GM23338 (cell line): ENCODE measurements around the gene SLC41A3.

Source experiments
- CREB1 ChIP-seq: fragments of 250-450 bp; sonication (Bioruptor Pico); IDR thresholded peaks from 2 replicates; pipeline ENCODE4 v1.5.0; 2020; ENCODE audit warnings: low read depth, mild to moderate bottlenecking, moderate library complexity
- EZH2 ChIP-seq: fragments of 200-600 bp; sonication (generic); IDR thresholded peaks from one replicate; pipeline ENCODE4 v1.8.0; 2017; ENCODE audit warnings: antibody characterized with exemption, mild to moderate bottlenecking, low read depth; ENCODE audit not compliant: unreplicated experiment
- EZH2phosphoT487 ChIP-seq: fragments of 200-600 bp; sonication (generic); IDR thresholded peaks from one replicate; pipeline ENCODE4 v1.8.1; 2018; ENCODE audit warnings: antibody characterized with exemption; ENCODE audit not compliant: unreplicated experiment
- JUNB ChIP-seq: IDR thresholded peaks from one replicate; pipeline ENCODE4 v1.6.1; 2016; ENCODE audit warnings: antibody characterized with exemption; ENCODE audit not compliant: unreplicated experiment
- POLR2AphosphoS5 ChIP-seq: IDR thresholded peaks from 2 replicates; pipeline ENCODE4 v1.6.1; 2016; ENCODE audit warnings: antibody characterized with exemption, low read depth
- REST ChIP-seq: IDR thresholded peaks from one replicate; pipeline ENCODE4 v1.6.1; 2018; ENCODE audit warnings: antibody characterized with exemption; ENCODE audit not compliant: unreplicated experiment
- STAT1 ChIP-seq: IDR thresholded peaks from one replicate; pipeline ENCODE4 v1.6.1; 2016; ENCODE audit warnings: antibody characterized with exemption; ENCODE audit not compliant: unreplicated experiment
- ZNF114 ChIP-seq: fragments of 250-450 bp; sonication (Bioruptor Pico); IDR thresholded peaks from 2 replicates; pipeline ENCODE4 v1.5.0; 2020; ENCODE audit warnings: mild to moderate bottlenecking, moderate library complexity
- TF ChIP-seq, protein P1 (sequence below), 2 experiments: fragments of 200-600 bp in 1 of 2; sonication (generic) in 1 of 2; conservative IDR thresholded peaks; 2 replicates each; pipeline versions ENCODE4 v1.5.1 to v1.6.1; 2016 to 2017; ENCODE audit warnings: antibody characterized with exemption in 2 of 2, low read depth in 2 of 2, mild to moderate bottlenecking in 2 of 2, moderate library complexity in 1 of 2
- TF ChIP-seq, protein P2 (sequence below): IDR thresholded peaks from 2 replicates; pipeline ENCODE4 v1.6.1; 2016; ENCODE audit warnings: antibody characterized with exemption

- TF ChIP-seq, protein P1, sequence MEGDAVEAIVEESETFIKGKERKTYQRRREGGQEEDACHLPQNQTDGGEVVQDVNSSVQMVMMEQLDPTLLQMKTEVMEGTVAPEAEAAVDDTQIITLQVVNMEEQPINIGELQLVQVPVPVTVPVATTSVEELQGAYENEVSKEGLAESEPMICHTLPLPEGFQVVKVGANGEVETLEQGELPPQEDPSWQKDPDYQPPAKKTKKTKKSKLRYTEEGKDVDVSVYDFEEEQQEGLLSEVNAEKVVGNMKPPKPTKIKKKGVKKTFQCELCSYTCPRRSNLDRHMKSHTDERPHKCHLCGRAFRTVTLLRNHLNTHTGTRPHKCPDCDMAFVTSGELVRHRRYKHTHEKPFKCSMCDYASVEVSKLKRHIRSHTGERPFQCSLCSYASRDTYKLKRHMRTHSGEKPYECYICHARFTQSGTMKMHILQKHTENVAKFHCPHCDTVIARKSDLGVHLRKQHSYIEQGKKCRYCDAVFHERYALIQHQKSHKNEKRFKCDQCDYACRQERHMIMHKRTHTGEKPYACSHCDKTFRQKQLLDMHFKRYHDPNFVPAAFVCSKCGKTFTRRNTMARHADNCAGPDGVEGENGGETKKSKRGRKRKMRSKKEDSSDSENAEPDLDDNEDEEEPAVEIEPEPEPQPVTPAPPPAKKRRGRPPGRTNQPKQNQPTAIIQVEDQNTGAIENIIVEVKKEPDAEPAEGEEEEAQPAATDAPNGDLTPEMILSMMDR (conservative IDR thresholded peaks at IDR 0.05; ENCODE audit: low read depth in 2 of 2): no peak
- TF ChIP-seq REST: no peak
- TF ChIP-seq EZH2phosphoT487: no peak
- no peak for TF ChIP-seq STAT1
- TF ChIP-seq, protein P2, sequence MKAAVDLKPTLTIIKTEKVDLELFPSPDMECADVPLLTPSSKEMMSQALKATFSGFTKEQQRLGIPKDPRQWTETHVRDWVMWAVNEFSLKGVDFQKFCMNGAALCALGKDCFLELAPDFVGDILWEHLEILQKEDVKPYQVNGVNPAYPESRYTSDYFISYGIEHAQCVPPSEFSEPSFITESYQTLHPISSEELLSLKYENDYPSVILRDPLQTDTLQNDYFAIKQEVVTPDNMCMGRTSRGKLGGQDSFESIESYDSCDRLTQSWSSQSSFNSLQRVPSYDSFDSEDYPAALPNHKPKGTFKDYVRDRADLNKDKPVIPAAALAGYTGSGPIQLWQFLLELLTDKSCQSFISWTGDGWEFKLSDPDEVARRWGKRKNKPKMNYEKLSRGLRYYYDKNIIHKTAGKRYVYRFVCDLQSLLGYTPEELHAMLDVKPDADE: no peak
- no peak for TF ChIP-seq EZH2
- TF ChIP-seq POLR2AphosphoS5: no peak
- no peak for TF ChIP-seq ZNF114 (CRISPR knock-in tag)
- no peak for TF ChIP-seq JUNB
- no peak for TF ChIP-seq CREB1 (CRISPR knock-in tag)
Measured at GRCh38 chr3:126098391-126098858, 14.5 kb upstream of the SLC41A3 start.
